A549 treated with RU486 at 1 μM for 4 hours (cell line): Measurements from ENCODE around the gene CCL28. TPM values are rescaled to one million over a fixed set of nuclear protein-coding genes. Genes with fewer than 3 reads are reported as not detected.

Experiments
- total RNA-seq: library from RNA; stranded (reverse); fragments of 200-300 nt; extraction: Qiagen RNA extraction; gene quantifications from 5 replicates; pipeline ENCODE4 v1.2.3, GENCODE V29; 2022; ENCODE audit warnings: low read depth

Gene CCL28, protein sequence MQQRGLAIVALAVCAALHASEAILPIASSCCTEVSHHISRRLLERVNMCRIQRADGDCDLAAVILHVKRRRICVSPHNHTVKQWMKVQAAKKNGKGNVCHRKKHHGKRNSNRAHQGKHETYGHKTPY
- 0.09 to 0.21 TPM (median 0.19 TPM) in 3 of 5 replicates, not detected in the others for total RNA-seq

DNA sequence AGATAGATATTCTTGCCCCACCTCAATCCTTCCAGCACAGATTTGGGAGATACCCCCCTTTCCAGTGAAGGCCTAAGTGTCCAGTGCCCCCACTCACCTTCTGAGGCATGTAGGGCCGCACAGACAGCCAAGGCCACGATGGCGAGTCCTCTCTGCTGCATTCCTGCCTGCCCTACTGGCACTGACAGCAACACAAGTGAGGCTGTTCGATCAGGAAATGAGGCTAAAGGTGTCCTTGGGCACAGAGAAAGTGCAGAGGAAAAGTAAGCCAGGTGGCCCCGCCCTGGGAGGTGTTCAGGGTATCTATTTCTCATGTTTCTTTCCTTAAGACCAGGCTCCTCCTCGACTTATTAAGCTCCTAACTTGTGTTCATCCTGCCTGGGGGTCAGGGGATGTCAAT is at the start of gene CCL28:
Gene CCL28 (minus strand): TSS at position 236 of the 400 bp plus-strand sequence. CDS start 75 bp downstream, at position 161.

Other genes with a start within 250 kb of the CCL28 start
- gene NIM1K, start 220.2 kb downstream of the CCL28 start, total RNA-seq = 0.08 to 0.30 TPM (median 0.25 TPM) in 5 replicates
- gene HMGCS1, start 99.0 kb downstream of the CCL28 start, total RNA-seq = 45.8 to 59.7 TPM (median 53.7 TPM) in 5 replicates
- gene TMEM267, start 71.5 kb upstream of the CCL28 start, total RNA-seq = 8.5 to 23.4 TPM (median 20.4 TPM) in 5 replicates
- 3.0 to 6.6 TPM (median 5.1 TPM) in 5 replicates for gene C5orf34, start 102.8 kb upstream of the CCL28 start, total RNA-seq
- gene PAIP1, start 144.7 kb upstream of the CCL28 start, total RNA-seq = 91.5 to 120 TPM (median 118 TPM) in 5 replicates
- 8.8 to 15.3 TPM (median 12.3 TPM) in 5 replicates for gene NNT, start 190.8 kb upstream of the CCL28 start, total RNA-seq